Stimulated activated naive CD8-positive, alpha-beta T cell treated with anti-CD3 and anti-CD28 coated beads, Interleukin-15, Interleukin-2, amounts not matched to agents 100 U/mL and 50 U/mL, for 24 hours (primary cell): ENCODE measurements around the gene C19orf85.

Experiments used
- ATAC-seq: fragments of 150-1000 bp; cut with Tn5 transposase; one replicate; pipeline ENCODE4 v1.10.0; 2021
- DNase-seq: peaks from one replicate; pipeline ENCODE4 v3.0.0; 2021

Gene C19orf85

GRCh38 chr19:55489711-55490477 lies 25.3 kb upstream of the C19orf85 start:
- ATAC-seq, result no peak
- no peak for DNase-seq

GRCh38 chr19:55488986-55489710 lies 24.6 kb upstream of the C19orf85 start:
- no peak for ATAC-seq
- DNase-seq, result no peak

DNA sequence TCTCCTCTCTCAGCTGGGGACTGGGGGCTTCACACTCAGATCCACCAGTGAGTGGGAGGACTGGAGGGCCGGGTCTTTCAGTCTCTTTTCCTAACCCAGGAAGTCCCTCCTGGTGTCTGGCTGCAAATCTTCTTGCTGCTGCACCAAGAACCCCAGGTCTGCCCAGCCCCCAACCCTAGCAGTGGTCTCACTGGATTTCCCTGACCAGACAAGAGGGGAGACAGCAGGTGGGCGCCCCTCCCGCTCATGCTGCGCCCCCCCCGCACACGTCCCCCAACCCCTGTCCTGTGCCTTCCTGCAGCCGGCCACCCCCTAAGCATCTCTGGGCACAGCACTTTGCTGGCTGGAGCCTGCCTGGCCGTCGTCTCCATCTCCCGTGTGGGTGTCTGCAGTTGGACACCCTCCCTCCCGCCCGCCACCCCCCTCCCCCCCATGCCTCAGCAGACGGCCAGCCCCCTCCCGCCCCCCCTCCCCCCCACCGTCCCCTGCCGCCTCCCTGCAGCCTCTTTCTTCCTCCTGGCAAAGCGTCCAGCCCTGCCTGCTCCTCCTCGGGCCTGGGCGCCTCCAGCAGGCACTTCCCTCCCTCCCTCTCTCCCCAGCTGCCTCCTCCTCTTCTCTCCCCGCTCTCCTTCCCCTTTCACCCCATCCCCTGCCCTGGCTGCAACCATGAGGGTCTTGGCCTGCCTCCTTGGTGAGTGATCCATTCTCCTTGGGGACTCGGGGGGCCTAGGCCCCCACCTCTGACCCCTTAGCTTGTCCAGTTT lies 23.6 kb upstream of the C19orf85 start, which contains the start of gene SSC5D:
Gene SSC5D, plus strand, starts transcription at position 513 of the 764 bp plus-strand sequence. Its CDS starts 154 bp downstream, at position 667.
- no peak for ATAC-seq

GRCh38 chr19:55486971-55487923 lies 22.7 kb upstream of the C19orf85 start:
- ATAC-seq, result peak; percentile 65
- peak; percentile 83 for DNase-seq

More for the DNA sequence above, 23.6 kb upstream of the C19orf85 start, which contains the start of gene SSC5D:
- DNase-seq, result no peak

- no peak for ATAC-seq
- DNase-seq, result no peak
Measured at GRCh38 chr19:55486043-55486970, 21.8 kb upstream of the C19orf85 start.

DNA sequence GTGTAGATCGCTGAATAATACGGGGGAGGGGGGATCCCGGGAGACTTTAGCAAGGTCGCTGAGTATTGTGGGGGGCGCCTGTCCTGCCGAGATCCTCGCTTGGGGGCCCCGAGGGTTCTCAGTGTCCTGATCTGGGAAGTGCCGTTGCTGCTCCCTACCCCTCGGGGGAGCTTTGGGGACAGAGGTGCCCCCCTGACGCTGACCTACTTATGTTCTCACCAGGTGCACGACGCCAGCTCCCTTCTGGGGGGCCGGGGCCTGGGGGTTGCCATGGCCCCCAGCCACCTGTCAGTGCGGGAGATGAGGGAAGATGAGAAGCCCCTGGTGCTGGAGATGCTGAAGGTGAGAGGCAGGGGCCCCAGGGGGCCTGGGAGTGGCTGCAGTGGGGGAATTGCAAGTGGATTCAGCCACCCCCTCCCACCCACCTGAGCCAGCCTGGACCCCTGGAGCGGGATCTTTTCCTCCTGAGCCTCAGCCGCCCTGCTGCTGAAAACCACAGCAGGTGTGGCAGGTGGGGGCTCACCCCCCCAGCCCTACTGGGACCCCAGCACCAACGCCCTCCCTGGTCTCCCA lies 21.0 kb upstream of the C19orf85 start:
- DNase-seq (no peak), ATAC-seq (no peak)

GRCh38 chr19:55484593-55485438 lies 20.3 kb upstream of the C19orf85 start, which contains the start of gene NAT14:
NAT14 (plus strand) TSS chr19:55485188; CDS start chr19:55485709, 521 bp downstream.
- DNase-seq (peak; percentile 80), ATAC-seq (peak; percentile 74)

DNA sequence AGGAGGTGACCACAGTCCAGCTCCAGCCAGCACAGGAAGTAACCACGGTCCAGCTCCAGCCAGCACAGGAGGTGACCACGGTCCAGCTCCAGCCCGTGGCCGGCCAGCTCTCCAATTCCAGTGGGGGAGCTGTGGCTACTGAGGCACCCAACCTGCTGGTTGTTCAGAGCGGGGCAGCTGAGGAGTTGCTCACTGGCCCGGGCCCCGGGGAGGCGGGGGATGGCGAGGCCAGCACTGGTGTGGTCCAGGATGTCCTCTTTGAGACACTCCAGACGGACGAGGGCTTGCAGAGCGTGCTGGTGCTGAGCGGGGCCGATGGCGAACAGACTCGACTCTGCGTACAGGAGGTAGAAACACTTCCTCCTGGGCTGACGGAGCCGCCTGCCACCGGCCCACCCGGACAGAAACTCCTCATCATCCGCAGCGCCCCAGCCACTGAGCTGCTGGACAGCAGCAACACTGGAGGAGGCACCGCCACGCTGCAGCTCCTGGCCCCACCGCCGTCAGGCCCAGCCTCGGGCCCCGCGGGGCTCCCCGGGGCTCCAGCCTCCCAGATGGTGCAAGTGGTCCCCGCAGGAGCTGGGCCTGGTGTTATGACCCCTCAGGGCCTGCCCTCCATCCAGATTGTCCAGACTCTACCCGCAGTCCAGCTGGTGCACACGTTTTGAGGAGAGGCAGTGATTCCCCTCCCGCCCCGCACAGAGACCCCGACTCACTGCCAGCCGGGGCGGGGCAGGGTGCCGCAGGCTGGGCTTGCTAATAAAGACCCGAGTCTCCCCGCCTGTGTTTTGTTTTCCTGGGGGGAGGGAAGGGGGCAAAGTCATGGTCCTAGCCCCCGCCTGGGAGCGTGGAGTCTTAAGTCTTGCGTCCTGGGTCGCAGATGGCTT lies 19.4 kb upstream of the C19orf85 start:
- DNase-seq (no peak), ATAC-seq (no peak)

DNA sequence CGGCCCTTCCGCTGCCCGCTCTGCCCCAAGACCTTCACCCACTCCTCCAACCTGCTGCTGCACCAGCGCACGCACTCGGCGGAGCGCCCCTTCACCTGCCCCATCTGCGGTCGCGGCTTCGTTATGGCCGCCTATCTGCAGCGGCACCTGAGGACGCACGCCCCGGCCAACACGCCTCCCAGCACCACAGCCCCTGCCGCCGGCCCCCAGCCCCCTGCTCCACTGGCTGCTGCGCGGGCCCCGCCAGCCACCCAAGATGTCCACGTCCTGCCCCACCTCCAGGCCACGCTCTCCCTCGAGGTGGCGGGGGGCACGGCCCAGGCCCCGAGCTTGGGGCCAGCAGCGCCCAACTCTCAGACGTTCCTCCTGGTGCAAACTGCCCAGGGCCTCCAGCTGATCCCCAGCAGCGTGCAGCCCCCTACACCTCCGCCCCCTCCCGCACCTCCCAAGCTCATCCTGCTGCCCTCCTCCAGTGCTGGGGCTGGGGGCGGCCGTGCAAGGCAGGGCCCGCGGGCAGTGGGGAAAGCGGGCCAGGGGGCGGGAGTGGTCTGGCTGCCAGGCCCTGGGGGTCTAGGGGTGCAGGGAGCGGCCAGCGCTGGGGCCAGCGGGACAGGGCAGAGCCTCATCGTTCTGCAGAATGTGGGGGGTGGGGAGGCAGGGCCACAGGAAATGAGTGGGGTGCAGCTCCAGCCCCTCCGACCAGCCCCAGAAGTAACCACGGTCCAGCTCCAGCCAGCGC lies 18.6 kb upstream of the C19orf85 start:
- ATAC-seq (no peak), DNase-seq (no peak)

DNA sequence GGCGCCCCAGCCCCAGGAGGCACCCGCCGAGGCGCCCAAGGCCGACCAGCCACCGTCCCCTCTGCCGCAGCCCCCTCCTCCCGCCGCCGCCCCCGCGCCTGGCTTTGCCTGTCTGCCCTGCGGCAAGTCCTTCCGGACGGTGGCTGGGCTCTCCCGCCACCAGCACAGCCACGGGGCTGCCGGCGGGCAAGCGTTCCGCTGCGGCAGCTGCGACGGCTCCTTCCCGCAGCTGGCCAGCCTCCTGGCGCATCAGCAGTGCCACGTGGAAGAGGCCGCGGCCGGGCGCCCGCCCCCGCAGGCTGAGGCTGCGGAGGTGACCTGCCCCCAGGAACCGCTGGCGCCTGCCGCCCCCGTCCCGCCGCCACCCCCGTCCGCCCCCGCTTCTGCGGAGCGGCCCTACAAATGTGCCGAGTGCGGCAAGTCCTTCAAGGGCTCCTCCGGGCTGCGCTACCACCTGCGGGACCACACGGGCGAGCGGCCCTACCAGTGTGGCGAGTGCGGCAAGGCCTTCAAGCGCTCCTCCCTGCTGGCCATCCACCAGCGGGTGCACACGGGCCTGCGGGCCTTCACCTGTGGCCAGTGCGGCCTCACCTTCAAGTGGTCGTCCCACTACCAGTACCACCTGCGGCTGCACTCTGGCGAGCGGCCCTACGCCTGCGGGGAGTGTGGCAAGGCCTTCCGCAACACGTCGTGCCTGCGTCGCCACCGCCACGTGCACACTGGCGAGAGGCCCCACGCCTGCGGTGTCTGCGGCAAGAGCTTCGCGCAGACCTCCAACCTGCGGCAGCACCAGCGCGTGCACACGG lies 17.8 kb upstream of the C19orf85 start:
- ATAC-seq (no peak), DNase-seq (no peak)

- no peak for DNase-seq
- no peak for ATAC-seq
Measured at GRCh38 chr19:55481794-55482155, 17.2 kb upstream of the C19orf85 start.

DNA sequence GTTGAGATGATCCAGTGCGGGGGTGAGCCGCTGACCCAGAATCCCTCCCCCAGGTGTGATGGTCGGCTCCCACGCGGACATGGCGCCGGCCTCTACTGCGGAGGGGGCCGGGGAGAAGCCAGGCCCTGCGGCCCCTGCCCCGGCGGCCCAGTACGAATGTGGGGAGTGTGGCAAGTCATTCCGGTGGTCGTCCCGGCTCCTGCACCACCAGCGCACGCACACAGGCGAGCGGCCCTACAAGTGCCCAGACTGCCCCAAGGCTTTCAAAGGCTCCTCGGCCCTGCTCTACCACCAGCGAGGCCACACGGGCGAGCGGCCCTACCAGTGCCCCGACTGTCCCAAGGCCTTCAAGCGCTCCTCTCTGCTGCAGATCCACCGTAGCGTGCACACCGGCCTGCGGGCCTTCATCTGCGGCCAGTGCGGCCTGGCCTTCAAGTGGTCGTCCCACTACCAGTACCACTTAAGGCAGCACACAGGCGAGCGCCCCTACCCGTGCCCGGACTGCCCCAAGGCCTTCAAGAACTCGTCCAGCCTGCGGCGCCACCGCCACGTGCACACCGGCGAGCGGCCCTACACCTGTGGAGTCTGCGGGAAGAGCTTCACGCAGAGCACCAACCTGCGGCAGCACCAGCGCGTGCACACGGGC lies 16.7 kb upstream of the C19orf85 start:
- ATAC-seq (no peak), DNase-seq (no peak)

GRCh38 chr19:55479451-55480230 lies 15.1 kb upstream of the C19orf85 start:
- ATAC-seq (no peak), DNase-seq (no peak)

GRCh38 chr19:55479045-55479444 lies 14.5 kb upstream of the C19orf85 start:
- DNase-seq (no peak), ATAC-seq (no peak)

DNA sequence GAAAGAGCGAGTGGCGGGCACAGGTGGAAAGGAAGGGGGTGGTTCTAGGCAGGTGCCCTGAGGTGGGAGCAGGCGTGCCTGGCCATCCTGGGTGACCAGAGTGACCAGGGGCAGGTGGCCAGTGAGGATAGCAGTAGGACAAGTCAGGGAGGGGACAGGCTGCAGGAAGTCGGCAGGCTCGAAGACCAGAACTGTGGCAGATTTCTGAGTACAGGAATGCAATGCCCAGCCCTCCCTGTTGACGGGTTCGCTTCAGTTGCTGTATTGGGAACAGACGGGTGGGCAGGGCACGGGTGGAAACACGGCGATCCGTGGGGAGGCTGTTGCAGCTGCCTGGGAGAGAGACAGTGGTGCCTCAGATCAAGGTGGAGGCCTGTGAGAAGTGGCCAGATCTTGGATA lies 13.8 kb upstream of the C19orf85 start:
- ATAC-seq (no peak), DNase-seq (no peak)
